HG02678 (cell line): ENCODE data around the gene FANCE.

Experiments used
- ATAC-seq: cut with Tn5 transposase; IDR thresholded peaks from one replicate; pipeline ENCODE4 v1.9.1; 2021; ENCODE audit warnings: mild to moderate bottlenecking, moderate library complexity; ENCODE audit not compliant: unreplicated experiment

FANCE gene

GRCh38 chr6:35463292-35463691, 11.2 kb downstream of the FANCE start:
- ATAC-seq: no peak

DNA sequence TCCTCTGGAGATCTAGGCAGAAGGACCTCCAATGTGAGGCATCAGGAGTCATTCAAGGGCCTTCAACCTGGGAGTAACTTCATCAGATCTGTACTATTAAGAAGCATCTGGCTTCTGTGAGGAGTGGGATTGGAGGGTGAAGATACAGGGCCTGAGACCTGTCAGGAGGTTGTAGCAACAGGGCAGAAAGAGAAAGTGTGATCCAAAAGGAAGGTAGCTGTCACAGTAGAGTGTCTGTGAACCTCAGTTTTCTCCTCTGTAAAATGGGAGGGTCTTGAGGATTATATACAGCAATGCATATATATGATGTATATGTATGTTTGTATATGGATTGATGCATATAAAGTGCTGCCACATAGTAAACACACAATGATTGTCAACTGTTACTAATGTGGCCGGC, 13.5 kb downstream of the FANCE start:
- ATAC-seq: no peak

GRCh38 chr6:35468181-35468979, 16.2 kb downstream of the FANCE start, which contains the start of gene RPL10A:
Gene RPL10A (plus strand): TSS chr6:35468401. CDS start chr6:35468435, 34 bp downstream.
- ATAC-seq: peak; percentile 87

- ATAC-seq: peak; percentile 2
Measured at GRCh38 chr6:35468980-35469750, 17.0 kb downstream of the FANCE start.

GRCh38 chr6:35469751-35470662, 17.9 kb downstream of the FANCE start:
- ATAC-seq: no peak

GRCh38 chr6:35470663-35471120, 18.6 kb downstream of the FANCE start:
- ATAC-seq: no peak

DNA sequence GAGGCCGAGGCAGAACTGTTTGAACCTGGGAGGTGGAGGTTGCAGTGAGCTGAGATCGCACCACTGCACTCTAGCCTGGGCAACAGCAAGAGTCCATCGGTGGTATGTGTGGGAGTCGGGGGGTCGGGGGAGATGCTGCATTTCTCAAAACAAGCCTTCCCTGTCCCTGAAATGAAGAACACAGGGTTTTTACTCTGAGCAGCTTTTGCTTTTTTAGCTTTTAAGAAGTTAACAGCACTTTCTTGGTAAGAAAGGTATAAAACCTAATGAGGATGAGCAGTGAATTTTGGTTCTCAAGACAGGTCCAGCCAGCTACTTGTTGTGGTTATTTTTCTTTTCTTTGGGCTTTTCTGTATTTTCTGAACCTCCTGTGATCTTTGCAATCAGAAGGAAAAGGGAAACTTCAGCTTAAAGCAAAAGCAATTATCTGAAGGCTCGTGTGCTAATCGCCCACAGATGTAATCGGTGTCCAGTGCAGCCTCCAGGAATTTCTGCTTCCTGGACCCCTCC, 19.8 kb downstream of the FANCE start:
- ATAC-seq: no peak

- ATAC-seq: no peak
Measured at GRCh38 chr6:35473075-35473849, 21.1 kb downstream of the FANCE start.

DNA sequence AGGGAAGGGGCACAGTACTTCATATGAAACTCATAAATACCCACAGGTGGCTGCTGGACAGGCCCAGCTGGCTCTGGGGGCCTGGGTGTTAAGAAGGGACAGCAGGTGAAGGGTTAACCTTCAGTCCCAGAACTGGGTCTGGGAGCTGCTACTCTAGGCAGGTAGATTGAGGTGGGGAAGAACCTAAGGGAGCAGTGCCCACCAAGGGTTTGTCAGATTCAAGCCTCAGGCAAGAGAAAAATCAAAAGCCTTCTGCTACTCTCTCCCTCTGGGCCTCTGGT, 21.7 kb downstream of the FANCE start:
- no peak for ATAC-seq

DNA sequence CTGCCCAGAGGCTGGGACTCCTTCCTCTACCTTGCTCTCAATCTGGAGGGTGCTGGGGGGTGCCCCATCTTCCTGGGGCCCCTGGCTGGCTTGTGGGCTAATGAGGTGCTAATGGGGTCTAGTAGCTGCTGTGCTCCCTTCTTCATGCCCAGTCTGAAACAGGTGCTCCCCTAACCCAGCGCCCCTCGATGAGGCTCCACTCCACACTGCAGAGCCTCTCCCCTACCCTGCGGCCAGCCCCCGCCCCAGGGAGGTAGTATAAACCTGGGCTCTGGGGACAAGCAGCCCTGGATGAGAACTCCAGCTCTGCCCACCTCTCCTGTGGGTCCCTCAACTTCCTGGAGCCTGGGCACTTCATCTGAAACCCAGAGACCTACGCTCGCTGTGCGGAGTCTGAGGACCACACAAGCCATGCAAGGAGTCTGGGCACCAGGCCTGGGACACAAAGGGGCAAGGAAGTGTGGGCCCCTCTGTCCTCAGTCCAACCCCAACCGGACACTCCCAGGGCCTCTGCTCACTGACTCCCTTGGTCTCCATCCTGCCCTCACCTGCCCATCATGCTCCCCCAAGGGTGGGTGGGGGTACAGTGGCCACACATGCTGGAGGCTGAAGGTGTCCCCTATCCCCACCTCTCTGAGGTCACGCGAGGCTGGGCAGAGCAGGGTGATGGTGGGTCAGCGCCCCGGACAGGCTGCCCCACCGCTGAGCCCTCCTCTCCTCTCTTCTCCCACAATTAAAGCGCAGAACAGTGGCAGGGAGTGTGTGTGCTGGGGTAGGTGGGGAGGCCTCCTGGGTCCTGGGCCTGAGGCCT, 22.2 kb downstream of the FANCE start:
- no peak for ATAC-seq

- no peak for ATAC-seq
Measured at GRCh38 chr6:35474942-35475570, 22.9 kb downstream of the FANCE start.

- ATAC-seq: no peak
Measured at GRCh38 chr6:35475573-35475972, 23.4 kb downstream of the FANCE start.

- ATAC-seq: no peak
Measured at GRCh38 chr6:35476004-35476403, 23.9 kb downstream of the FANCE start.

- ATAC-seq: no peak
Measured at GRCh38 chr6:35477028-35477427, 24.9 kb downstream of the FANCE start.

DNA sequence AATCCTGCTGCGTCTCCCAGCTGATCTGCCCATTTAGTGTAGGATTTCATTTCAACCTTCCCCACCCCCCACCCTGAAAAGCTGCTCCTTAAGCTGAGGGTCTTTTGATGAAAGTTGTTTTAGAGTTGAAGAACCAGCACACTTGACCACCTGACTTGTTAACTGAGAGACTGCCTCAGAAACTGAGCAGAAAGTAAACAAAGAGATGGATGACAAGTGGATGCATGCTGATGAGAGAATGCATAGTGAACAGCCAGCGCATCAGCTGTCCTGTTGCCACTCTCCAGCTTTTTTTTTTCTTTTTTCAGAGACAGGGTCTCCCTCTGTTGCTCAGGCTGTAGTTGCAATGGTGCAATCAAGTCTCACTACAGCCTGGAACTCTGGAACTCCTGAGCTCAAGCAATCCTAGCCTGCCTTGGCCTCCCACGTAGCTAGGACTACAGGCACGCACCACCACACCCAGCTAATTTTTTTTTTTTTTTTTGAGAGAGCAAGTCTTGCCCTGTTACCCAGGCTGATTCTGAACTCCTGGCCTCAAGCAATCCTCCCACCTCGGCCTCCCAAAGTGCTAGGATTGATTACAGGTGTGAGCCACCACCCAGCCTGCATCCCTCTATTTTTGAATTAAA, 25.5 kb downstream of the FANCE start:
- ATAC-seq: no peak

DNA sequence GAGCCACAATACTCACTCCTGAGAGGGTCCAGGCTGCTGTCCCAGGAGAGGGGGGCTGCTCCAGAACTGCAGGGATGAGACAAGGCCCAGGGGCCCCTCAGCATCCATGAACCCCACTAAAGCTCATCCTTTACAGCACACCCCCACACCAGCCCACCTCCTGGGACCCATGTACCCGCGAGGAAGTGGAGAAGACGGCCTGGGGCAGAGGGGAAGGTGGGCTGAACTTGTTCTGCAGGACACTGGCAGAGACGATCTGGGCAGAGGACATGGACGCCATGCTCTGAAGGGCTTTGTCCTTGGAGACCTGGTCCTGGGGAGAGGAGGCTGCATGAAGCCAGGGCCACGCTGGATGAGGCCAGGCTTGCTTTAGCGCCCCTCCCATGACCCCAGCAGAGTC, 26.1 kb downstream of the FANCE start:
- ATAC-seq: no peak

DNA sequence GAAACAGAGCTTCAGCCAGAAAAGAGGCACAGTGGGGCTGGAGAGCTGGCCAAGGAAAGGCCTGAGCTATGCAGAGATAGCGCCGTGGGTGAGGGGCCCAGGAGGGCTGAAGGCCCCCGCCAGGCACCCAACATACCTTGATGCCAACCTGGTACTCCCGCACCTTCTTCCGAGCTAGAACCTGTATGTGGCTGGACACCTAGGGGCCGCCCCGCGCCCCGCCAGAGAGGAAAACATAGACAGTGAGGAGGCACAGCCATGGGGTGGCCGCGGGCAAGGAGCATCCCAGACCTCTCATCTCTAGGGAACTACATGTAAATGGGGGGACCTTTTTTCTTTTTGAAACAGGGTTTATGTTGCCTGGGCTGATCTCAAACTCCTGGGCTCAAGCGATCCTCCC, 28.0 kb downstream of the FANCE start:
- no peak for ATAC-seq

DNA sequence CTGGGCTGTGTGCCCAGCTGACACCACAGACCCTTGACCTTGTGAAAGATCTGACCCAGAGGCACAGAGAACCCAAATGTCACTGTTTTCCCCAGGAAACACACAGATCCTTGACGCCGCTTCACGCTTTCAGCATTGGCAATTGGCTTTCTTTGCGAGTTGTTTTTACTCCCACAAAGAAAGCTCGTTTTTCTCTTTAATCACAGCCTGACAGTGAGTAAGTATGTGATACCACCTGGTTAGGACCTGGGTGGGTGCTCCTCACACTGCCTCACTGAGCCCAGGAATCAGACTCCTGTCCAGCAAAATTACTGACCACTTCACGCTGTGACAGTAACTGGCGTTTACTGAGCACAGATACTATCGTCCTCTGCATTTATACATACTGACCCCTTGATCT, 29.1 kb downstream of the FANCE start:
- ATAC-seq: no peak

DNA sequence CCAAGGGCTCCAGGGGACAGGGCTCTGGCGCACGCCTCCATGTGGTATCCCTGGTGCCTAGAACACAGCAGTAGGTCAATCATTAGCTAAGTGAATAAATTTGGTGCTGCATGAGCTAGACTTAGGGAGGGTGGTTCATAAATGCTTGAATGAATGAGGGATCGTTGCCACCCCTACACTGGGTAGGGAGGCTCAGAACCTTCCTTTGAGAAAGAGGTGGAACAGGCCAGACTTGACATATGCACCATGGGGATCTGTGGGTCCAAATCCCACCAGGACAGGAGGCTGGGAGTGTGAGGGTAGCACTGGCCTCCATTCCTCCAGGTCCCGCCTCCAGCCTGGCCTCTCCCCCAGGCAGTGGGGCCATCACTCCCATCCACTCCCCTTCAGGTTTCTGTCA, 30.9 kb downstream of the FANCE start:
- ATAC-seq: no peak
